IgD-negative memory B cell (primary cell): ENCODE results near the gene TAAR2. TPM values are rescaled to one million over a fixed set of nuclear protein-coding genes. Genes with fewer than 3 reads are reported as not detected.

Experiments
- H3K27ac Mint-ChIP-seq, 3 donors: one replicate each; pipeline ENCODE4 v1.8.0; 2020 to 2022; ENCODE audit warnings: mild to moderate bottlenecking in 3 of 3, mixed read lengths in 3 of 3, moderate library complexity in 1 of 3
- H3K27me3 Mint-ChIP-seq: one replicate; pipeline ENCODE4 v1.8.0; 2021; ENCODE audit warnings: mixed read lengths
- H3K36me3 Mint-ChIP-seq: one replicate; pipeline ENCODE4 v1.8.0; 2020; ENCODE audit warnings: mild to moderate bottlenecking, mixed read lengths
- H3K4me1 Mint-ChIP-seq, 3 donors: one replicate each; pipeline ENCODE4 v1.8.0; 2020 to 2022; ENCODE audit warnings: mixed read lengths in 3 of 3, mild to moderate bottlenecking in 1 of 3
- H3K4me3 Mint-ChIP-seq, 4 donors: one replicate each; pipeline ENCODE4 v1.8.0; 2020 to 2022; ENCODE audit warnings: mild to moderate bottlenecking in 4 of 4, mixed read lengths in 4 of 4, moderate library complexity in 3 of 4
- H3K9me3 Mint-ChIP-seq, 3 donors: one replicate each; pipeline ENCODE4 v1.8.0; 2020 to 2021; ENCODE audit warnings: mixed read lengths in 3 of 3, mild to moderate bottlenecking in 1 of 3
- polyA plus RNA-seq: library from polyadenylated mRNA; unstranded; fragments of 300-500 nt; fragmentation: Illumina TruSeq; gene quantifications from one replicate; pipeline ENCODE4 v1.2.3, GENCODE V29; 2021

TAAR2 gene
- polyA plus RNA-seq, 1 donor from 2014 or later = not detected

DNA sequence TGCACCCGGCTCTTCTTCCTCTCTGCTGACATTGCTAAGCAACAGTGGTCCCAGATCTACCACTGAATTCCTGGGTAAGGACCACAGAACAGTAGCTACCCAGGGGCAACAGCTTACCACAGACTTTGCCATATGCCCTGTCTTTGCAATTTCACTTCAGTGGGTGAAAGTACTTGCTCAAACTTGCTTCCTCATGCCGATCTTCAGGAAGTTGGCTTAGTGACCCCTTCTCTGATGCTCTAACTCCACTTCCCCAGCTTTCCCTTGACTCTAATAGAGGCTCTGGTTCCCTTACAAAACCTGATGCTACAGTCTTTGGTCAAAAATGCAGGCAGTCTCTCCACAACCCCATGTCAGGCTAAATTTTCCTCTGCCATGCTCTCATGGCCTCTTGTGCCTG, 31.2 kb downstream of the TAAR2 start:
- Mint-ChIP-seq H3K9me3 (no peaks in the 10 kb centered on the region), H3K36me3 (no peaks in the 10 kb centered on the region), H3K4me3 (no peak overlapping the region), H3K27ac (no peak overlapping the region), H3K27me3 (peaks cover 4% of the 10 kb centered on the region), H3K4me1 (peaks cover 0 to 1% (median 0%) of the 10 kb centered on the region in 3 donors)

DNA sequence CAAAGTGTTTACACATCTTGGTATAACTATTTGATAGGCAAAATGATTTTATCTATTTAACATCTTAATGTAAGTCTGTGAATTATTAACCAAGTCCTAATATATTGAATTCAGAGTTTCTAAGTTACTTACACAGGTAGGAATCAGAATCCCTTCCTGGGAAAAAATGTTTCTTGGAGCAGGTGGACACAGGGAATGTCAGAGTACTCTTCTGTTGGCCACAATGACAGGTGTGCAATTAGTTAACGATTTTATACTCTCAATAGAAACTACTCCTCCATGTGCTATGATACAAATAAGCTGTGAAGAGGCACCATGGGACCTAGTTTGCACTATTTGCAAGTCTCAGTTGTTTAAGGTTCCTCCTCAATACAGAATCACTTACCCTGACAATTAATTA, 33.7 kb downstream of the TAAR2 start:
- Mint-ChIP-seq H3K4me3 (no peak overlapping the region), H3K27ac (no peak overlapping the region), H3K4me1 (peaks cover 0 to 1% (median 0%) of the 10 kb centered on the region in 3 donors), H3K27me3 (peaks cover 4% of the 10 kb centered on the region), H3K36me3 (no peaks in the 10 kb centered on the region), H3K9me3 (no peaks in the 10 kb centered on the region)

DNA sequence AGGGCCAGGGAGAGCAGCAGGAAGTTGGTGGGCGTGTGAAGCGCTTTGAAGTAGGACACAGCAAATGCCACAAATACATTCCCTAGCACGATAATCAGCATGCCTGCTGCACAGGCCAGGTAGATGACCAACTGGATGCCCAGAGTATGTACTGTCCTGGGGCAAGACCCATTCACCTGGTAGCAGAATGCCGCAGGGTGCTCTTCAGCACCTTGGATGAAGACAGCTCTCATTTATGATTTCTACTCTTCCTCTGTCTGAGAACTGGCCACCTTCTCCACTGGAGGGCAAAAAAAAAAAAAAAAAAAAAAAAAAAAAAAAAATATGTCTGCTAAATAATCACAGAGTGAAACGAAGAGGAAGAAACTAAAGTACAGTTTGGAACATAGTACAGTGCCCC, 34.6 kb downstream of the TAAR2 start, which contains the start of gene TAAR5:
TAAR5 (minus strand) TSS at position 288 of the 400 bp plus-strand sequence; CDS start at position 233, 55 bp downstream.
- Mint-ChIP-seq H3K4me3 (no peak within 1 kb of the TSS), H3K36me3 (no peaks in the 10 kb centered on the region), H3K9me3 (no peaks in the 10 kb centered on the region), H3K27ac (no peak within 1 kb of the TSS), H3K4me1 (peaks cover 0 to 1% (median 0%) of the 10 kb centered on the region in 3 donors), H3K27me3 (peaks cover 6% of the 10 kb centered on the region)

DNA sequence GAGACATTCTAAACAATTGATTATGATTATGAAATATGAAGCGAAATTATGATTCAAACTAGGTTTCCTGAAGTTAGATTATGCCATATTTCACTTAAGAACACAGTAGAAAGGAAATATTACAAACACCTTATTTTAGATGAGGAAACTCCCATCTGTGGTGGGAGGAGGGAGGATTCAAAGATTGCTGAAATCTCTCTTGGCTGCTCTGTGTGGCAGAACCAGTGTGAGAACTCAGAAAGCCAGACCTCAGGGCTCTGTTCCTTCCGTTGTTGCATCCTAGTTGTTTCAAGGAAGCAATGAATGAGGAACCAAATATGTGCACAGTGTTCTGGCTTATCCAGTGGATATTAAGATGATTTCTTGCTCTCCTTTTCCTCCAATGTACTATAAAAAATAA, 36.7 kb downstream of the TAAR2 start:
- no peak overlapping the region for H3K4me3 Mint-ChIP-seq
- no peak overlapping the region for H3K27ac Mint-ChIP-seq
- H3K36me3 Mint-ChIP-seq = no peaks in the 10 kb centered on the region
- H3K27me3 Mint-ChIP-seq = peaks cover 7% of the 10 kb centered on the region
- peaks cover 0 to under 1% (median 0%) of the 10 kb centered on the region in 3 donors for H3K4me1 Mint-ChIP-seq
- no peaks in the 10 kb centered on the region for H3K9me3 Mint-ChIP-seq

DNA sequence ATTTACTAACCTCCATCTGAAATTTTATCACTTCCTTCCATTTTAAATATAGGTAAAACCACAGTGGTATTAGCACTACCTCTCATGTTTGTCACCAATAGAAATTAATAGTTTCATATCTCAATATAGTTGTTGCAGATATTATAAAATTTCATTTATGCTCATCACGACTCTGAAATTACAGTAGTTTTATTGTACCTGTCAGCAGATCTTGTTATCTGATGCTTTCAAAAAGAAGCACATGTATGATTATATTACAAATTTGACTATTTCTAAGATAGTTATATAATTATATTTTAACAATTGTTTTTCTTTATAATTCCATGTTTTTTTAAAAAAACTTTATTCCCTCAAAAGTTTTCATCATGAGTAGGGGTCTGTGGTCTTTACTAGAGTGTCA, 39.4 kb downstream of the TAAR2 start:
- peaks cover 11% of the 10 kb centered on the region for H3K27me3 Mint-ChIP-seq
- H3K9me3 Mint-ChIP-seq = no peaks in the 10 kb centered on the region
- H3K36me3 Mint-ChIP-seq = no peaks in the 10 kb centered on the region
- H3K27ac Mint-ChIP-seq = no peak overlapping the region
- H3K4me3 Mint-ChIP-seq = no peak overlapping the region
- no peaks in the 10 kb centered on the region for H3K4me1 Mint-ChIP-seq

DNA sequence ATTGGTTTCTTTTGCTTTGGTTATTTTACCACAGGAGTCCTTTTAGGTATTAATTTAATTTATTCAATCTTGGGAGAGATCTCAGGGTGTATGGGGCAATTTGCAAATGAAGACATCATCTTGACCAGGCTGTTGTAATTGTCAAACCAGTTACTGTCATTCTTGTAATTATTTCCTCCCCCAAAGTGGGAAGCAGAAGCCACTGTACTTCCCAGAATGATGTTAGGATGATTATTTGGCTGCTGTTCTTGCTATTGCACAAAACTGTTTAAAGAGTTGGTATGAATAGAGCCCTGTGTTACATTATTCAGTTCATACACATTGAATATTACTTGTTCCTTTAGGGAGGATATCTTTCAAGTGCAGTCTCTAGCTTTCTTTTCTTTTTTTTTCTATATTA, 52.3 kb downstream of the TAAR2 start:
- Mint-ChIP-seq H3K36me3 (peaks cover 2% of the 10 kb centered on the region), H3K4me1 (no peaks in the 10 kb centered on the region), H3K27ac (no peak overlapping the region), H3K27me3 (peaks cover 11% of the 10 kb centered on the region), H3K4me3 (no peak overlapping the region), H3K9me3 (no peaks in the 10 kb centered on the region)

DNA sequence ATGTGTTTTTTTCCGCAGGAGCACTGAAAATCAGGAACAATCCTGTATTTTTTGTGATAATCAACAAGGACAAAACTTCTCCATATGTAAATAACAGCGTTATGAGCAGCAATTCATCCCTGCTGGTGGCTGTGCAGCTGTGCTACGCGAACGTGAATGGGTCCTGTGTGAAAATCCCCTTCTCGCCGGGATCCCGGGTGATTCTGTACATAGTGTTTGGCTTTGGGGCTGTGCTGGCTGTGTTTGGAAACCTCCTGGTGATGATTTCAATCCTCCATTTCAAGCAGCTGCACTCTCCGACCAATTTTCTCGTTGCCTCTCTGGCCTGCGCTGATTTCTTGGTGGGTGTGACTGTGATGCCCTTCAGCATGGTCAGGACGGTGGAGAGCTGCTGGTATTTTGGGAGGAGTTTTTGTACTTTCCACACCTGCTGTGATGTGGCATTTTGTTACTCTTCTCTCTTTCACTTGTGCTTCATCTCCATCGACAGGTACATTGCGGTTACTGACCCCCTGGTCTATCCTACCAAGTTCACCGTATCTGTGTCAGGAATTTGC, 53.8 kb downstream of the TAAR2 start, which contains the start of gene TAAR6:
TAAR6 (plus strand) TSS at position 102 of the 557 bp plus-strand sequence; CDS start at position 102, 0 bp downstream.
- Mint-ChIP-seq H3K4me1 (peaks cover 0 to 1% (median 0%) of the 10 kb centered on the region in 3 donors), H3K27ac (no peak within 1 kb of the TSS), H3K4me3 (no peak within 1 kb of the TSS), H3K9me3 (no peaks in the 10 kb centered on the region), H3K27me3 (peaks cover 11% of the 10 kb centered on the region), H3K36me3 (peaks cover 2% of the 10 kb centered on the region)

DNA sequence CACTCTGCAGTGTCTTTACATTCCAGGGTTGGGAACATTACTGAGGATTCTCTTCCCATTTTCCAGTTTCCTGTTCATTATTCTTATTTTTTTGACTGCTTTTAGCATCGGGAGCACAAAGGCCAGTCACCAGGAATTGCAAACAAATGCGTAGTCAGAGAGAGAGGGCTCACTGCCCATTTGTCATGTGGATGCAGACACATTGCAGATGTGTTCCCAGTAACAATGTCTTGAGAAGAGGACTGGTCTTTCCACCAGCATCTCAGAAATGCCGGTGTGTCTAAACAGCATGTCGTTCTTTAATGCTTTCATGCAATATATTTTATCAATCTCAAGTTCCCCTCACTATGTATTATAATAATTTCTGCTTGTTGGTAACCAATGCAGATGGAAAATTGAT, 54.9 kb downstream of the TAAR2 start:
- H3K4me1 Mint-ChIP-seq = peaks cover 0 to 1% (median 0%) of the 10 kb centered on the region in 3 donors
- no peak overlapping the region for H3K27ac Mint-ChIP-seq
- peaks cover 2% of the 10 kb centered on the region for H3K36me3 Mint-ChIP-seq
- no peaks in the 10 kb centered on the region for H3K9me3 Mint-ChIP-seq
- no peak overlapping the region for H3K4me3 Mint-ChIP-seq
- H3K27me3 Mint-ChIP-seq = peaks cover 10% of the 10 kb centered on the region

DNA sequence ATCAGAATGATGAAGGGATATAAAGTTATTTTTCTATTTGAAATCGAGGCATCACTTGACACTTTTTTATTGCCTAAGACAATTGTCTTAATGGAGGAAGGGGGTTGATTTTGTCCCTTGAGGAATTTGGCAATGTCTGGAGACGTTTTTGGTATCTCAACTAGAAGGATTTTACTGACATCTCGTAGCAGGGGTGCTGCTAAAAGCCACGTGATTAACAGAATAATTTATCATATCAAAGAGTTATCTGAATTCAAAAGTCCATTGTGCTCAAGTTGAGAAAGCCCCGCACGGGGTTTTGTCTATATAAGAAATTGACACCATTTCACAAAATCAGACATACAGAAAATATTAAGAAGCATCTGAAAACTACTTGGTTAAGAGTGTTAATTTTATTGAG, 55.5 kb downstream of the TAAR2 start:
- peaks cover 9% of the 10 kb centered on the region for H3K27me3 Mint-ChIP-seq
- no peak overlapping the region for H3K27ac Mint-ChIP-seq
- H3K4me1 Mint-ChIP-seq = peaks cover 0 to 1% (median 0%) of the 10 kb centered on the region in 3 donors
- H3K36me3 Mint-ChIP-seq = peaks cover 2% of the 10 kb centered on the region
- H3K9me3 Mint-ChIP-seq = no peaks in the 10 kb centered on the region
- H3K4me3 Mint-ChIP-seq = no peak overlapping the region

DNA sequence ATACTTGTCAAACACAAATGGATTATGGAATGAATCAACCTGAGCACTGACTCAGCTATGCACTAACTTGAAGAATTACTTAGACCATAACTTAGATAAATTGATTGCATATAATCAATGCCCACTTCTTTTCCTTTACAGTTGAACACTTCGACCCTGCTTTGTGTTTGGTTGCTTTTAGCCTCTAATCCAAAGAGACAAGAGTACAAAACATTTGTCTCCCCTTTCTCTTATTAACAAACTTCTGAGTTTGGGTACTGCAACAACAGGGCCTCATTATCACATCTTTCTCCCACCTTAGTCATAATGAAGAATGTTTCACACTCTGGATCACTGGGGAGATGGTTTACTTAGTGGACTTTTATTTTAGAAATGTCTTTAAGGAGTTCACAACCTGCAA, 56.5 kb downstream of the TAAR2 start:
- Mint-ChIP-seq H3K4me3 (no peak overlapping the region), H3K27ac (no peak overlapping the region), H3K27me3 (peaks cover 5% of the 10 kb centered on the region), H3K9me3 (no peaks in the 10 kb centered on the region), H3K4me1 (peaks cover 0 to 1% (median 0%) of the 10 kb centered on the region in 3 donors), H3K36me3 (no peaks in the 10 kb centered on the region)

Other genes starting within 250 kb of the TAAR2 start
- gene MOXD1, start 222.8 kb downstream of the TAAR2 start, polyA plus RNA-seq = 9.0 TPM
- gene STX7, start 111.2 kb downstream of the TAAR2 start, polyA plus RNA-seq = 96.7 TPM
- not detected for gene TAAR9, start 86.0 kb downstream of the TAAR2 start, polyA plus RNA-seq
- gene TAAR8, start 71.6 kb downstream of the TAAR2 start, polyA plus RNA-seq = not detected
- not detected for gene TAAR6, start 54.0 kb downstream of the TAAR2 start, polyA plus RNA-seq
- gene TAAR5, start 34.5 kb downstream of the TAAR2 start, polyA plus RNA-seq = not detected
- gene TAAR1, start 34.9 kb upstream of the TAAR2 start, polyA plus RNA-seq = not detected
- gene VNN1, start 89.8 kb upstream of the TAAR2 start, polyA plus RNA-seq = not detected
- 40.4 TPM for gene VNN2, start 133.6 kb upstream of the TAAR2 start, polyA plus RNA-seq
- gene SLC18B1, start 174.4 kb upstream of the TAAR2 start, polyA plus RNA-seq = 11.3 TPM
- 2,380 TPM for gene RPS12, start 190.3 kb upstream of the TAAR2 start, polyA plus RNA-seq